Psoas muscle (tissue), 8 donors: Measurements from ENCODE around the gene CDK14. TPM values are rescaled to one million over a fixed set of nuclear protein-coding genes. Genes with fewer than 3 reads are reported as not detected.

Experiments
- ATAC-seq, 4 donors: fragments of 200-7000 bp; cut with Tn5 transposase; one replicate each; pipeline ENCODE4 v1.9.1; 2020; ENCODE audit warnings: moderate library complexity in 3 of 4, mild to moderate bottlenecking in 2 of 4
- DNase-seq, 2 donors: peaks; one replicate each; pipeline ENCODE4 v3.0.0-alpha.2; 2020
- H3K27ac ChIP-seq: fragments of 200-600 bp; one replicate; pipeline ENCODE4 v1.8.0; 2022
- H3K27me3 ChIP-seq, 3 donors: fragments of 200-600 bp in 1 of 3; one replicate each; pipeline versions ENCODE4 v1.6.1 to v1.8.0; 2013 to 2022; ENCODE audit warnings: low read length in 2 of 3, mild to moderate bottlenecking in 2 of 3, moderate library complexity in 1 of 3; ENCODE audit not compliant: insufficient read depth in 3 of 3
- H3K36me3 ChIP-seq, 2 donors: fragments of 200-600 bp in 1 of 2; one replicate each; pipeline versions ENCODE4 v1.6.1 to v1.8.0; 2013 to 2022; ENCODE audit warnings: low read depth in 1 of 2, mild to moderate bottlenecking in 1 of 2, moderate library complexity in 1 of 2; ENCODE audit not compliant: insufficient read depth in 1 of 2
- H3K4me1 ChIP-seq: fragments of 200-600 bp; one replicate; pipeline ENCODE4 v1.8.0; 2022
- H3K4me3 ChIP-seq: fragments of 200-600 bp; one replicate; pipeline ENCODE4 v1.8.0; 2022; ENCODE audit warnings: mild to moderate bottlenecking
- H3K9me3 ChIP-seq: fragments of 200-600 bp; one replicate; pipeline ENCODE4 v1.8.0; 2022
- WGBS, 3 donors: extraction: QIAGEN DNeasy Blood & Tissue Kit; methylation state at CpG; one replicate each; pipeline versions ENCODE4 v1.1.6 to v1.1.7; 2013; 5-methylcytosine and 5-hydroxymethylcytosine counted together
- intact Hi-C, 2 donors: fragments of 100-400 bp; cut with DNase I; formaldehyde crosslinking; loops; one replicate each; pipeline versions ENCODE4 v1.11.0 to v1.14.2; 2022
- polyA plus RNA-seq, 3 donors: library from polyadenylated mRNA; stranded (reverse); fragments of 200-250 nt; gene quantifications; one replicate each; pipeline ENCODE4 v1.2.3, GENCODE V29; 2013
- total RNA-seq, 4 donors: library from RNA; stranded (reverse); fragmentation: NEBNext Ultra II Directional in 2 of 4; extraction: Animal tissue kit (Norgen Biotek cat#: 25700) in 2 of 4; gene quantifications; one replicate each; pipeline versions ENCODE4 v1.2.1 to v1.2.4, GENCODE V29; 2021 to 2023
- TF ChIP-seq, protein P1 (sequence below): fragments of 200-600 bp; IDR thresholded peaks from one replicate; pipeline ENCODE4 v1.8.0; 2022; ENCODE audit warnings: antibody characterized with exemption
- donor health status: healthy with polysubstance abuse.
- donor health status: DM: no; HTN: no; CAD: no; lungs with moderate emphysema.
- donor health status: Bipolar disorder and iron deficiency.
- donor health status: healthy.
- donor health status: DM: yes; HTN: yes; CAD: no.
- donor health status: DM: no; HTN: no; CAD: no.
- donor health status: DM: no; HTN: no; CAD: no.
- donor health status: DM: yes; HTN: yes; CAD: no.

Gene CDK14
- total and polyA plus RNA-seq, 7 donors: 1.7 to 16.6 (median 10.6) TPM

DNA sequence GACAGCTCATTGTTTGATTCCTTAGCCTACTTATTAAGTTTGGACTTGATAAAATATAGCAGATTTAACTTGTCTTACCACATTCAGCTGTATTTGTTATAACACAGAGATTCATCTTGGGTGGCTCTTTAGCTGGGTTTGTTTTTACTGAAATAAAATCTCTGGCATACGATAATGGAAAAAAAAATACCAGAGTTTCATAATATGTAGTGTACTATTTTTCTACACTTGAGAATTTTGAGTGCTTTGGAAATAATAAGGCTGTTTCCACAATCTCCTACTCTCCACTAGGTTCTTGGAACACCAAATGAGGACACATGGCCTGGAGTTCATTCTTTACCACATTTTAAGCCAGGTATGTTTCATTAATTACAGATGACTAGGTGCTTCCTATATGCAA is 449.5 kb downstream of the CDK14 start:
- Histone ChIP-seq H3K36me3 (no peaks in the 10 kb centered on the region), H3K4me3 (no peak overlapping the region), H3K9me3 (no peaks in the 10 kb centered on the region), H3K4me1 (no peaks in the 10 kb centered on the region), H3K27ac (no peak overlapping the region), H3K27me3 (no peaks in the 10 kb centered on the region)
- WGBS, 3 donors: 75 to 85% (median 79%) methylated on average over 1 of the region's 1 CpG
- no peak for DNase-seq
- intact Hi-C loops: no loop called here
- ATAC-seq: no peak
- TF ChIP-seq, protein P1, sequence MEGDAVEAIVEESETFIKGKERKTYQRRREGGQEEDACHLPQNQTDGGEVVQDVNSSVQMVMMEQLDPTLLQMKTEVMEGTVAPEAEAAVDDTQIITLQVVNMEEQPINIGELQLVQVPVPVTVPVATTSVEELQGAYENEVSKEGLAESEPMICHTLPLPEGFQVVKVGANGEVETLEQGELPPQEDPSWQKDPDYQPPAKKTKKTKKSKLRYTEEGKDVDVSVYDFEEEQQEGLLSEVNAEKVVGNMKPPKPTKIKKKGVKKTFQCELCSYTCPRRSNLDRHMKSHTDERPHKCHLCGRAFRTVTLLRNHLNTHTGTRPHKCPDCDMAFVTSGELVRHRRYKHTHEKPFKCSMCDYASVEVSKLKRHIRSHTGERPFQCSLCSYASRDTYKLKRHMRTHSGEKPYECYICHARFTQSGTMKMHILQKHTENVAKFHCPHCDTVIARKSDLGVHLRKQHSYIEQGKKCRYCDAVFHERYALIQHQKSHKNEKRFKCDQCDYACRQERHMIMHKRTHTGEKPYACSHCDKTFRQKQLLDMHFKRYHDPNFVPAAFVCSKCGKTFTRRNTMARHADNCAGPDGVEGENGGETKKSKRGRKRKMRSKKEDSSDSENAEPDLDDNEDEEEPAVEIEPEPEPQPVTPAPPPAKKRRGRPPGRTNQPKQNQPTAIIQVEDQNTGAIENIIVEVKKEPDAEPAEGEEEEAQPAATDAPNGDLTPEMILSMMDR: no peak

DNA sequence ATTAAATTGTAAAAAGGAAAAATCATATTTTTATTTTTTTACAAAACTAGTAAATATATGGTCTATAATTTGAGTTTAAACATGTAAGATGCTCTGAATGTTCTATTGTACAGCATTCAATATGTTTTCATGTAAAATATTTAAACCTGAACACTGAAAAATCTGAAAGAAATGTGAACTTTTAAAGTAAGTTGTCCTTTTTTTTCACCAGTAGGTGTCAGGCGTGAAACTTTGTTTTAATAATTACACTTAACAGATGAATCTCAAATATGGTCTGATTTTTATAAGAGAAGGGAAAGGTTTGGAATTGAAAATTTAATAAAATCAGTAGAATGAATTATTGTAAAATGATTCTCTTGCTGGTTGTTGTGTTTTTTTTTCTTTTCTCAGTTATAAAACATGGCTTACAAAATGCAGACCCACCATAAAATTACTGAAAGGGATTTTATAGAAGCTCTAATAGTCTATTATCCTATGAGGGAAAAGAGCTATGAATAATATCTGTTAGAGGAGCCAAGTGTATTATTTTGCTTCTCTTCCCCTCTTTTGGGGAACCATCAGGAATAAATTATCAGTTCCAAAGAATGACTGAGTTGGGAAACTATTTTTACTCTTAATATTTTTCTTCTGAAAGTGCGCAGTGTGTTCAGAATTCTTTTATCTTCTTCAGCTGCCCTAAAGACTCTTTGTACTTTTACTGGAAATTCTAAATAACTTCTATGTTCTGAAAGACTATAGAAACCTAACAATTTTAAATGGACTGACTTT is 450.4 kb downstream of the CDK14 start:
- TF ChIP-seq, protein P1: peak; percentile 15
- intact Hi-C loops: no loop called here
- Histone ChIP-seq H3K4me3 (no peak overlapping the region), H3K9me3 (no peaks in the 10 kb centered on the region), H3K27ac (no peak overlapping the region), H3K27me3 (no peaks in the 10 kb centered on the region), H3K36me3 (no peaks in the 10 kb centered on the region), H3K4me1 (no peaks in the 10 kb centered on the region)
- DNase-seq: no peak
- no peak for ATAC-seq
- 88 to 91% (median 90%) methylated on average over 2 of the region's 2 CpGs for WGBS, 3 donors

DNA sequence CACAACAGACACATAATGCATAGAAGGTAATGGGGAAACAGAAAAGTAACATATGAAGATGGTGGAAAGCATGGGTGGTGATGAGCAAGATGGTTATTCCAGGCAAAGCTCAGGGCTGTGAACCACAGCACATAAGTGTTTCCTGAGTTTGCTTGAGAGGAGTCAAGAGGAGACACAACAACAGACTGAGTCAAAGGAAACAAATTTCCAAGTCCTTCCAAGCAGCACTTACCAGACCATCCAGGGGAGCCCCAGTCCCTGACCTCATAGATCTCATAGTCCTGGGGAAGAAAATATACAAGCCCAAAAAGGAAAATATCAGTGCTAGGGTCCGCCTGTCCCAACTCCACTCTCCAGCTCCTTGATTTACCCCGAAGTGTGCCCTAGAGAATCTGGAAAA is 451.5 kb downstream of the CDK14 start:
- H3K9me3 ChIP-seq: no peaks in the 10 kb centered on the region
- no peaks in the 10 kb centered on the region for H3K4me1 ChIP-seq
- intact Hi-C loops: no loop called here
- no peaks in the 10 kb centered on the region for H3K27me3 ChIP-seq
- H3K36me3 ChIP-seq: no peaks in the 10 kb centered on the region
- DNase-seq: no peak
- ATAC-seq: no peak
- H3K4me3 ChIP-seq: no peak overlapping the region
- 93 to 97% (median 95%) methylated on average over 2 of the region's 2 CpGs for WGBS, 3 donors
- H3K27ac ChIP-seq: no peak overlapping the region
- TF ChIP-seq, protein P1: no peak

DNA sequence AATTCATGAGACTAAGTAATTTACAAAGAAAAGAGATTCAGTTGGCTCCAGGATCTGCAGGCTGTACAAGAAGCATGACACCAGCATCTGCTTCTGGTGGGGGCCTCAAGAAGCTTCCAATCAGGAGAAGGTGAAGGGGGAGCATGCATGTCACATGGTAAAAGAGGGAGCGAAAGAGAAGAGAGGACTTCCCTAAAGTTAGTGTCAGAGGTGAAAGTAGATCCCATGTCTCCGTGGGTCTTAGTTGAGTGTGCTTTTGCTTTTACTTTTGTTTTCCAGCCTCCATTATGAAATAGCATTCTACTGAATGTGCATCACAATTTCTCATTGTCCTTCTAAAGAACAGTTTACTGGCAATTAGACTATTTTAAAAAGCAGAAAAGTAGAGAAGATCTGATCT is 454.6 kb downstream of the CDK14 start:
- intact Hi-C loops: no loop called here
- DNase-seq (no peak), ATAC-seq (no peak)
- Histone ChIP-seq H3K27ac (no peak overlapping the region), H3K36me3 (no peaks in the 10 kb centered on the region), H3K4me3 (no peak overlapping the region), H3K9me3 (peaks cover 1% of the 10 kb centered on the region), H3K27me3 (no peaks in the 10 kb centered on the region), H3K4me1 (no peaks in the 10 kb centered on the region)
- WGBS, 3 donors: 70 to 83% (median 75%) methylated on average over 2 of the region's 2 CpGs
- TF ChIP-seq, protein P1: no peak

DNA sequence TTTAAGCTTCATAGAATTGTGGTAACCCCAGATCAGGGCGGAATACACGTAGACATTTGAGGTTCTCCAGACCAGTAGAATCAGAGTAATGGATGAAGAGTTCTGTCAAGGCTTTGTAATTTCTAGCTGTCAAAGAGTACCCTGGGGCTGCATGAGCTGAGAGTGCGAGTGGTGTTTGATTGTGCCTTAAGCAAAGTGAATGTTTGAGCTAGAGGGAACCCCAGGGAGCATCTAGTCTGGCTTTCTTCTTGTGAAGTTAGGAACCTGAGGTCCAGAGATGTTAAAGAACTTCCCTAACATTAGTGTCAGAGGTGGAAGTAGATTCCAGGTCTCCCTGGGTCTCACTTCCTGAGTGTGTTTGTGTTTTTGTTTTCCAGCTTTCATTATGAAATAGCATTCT is 455.8 kb downstream of the CDK14 start:
- ATAC-seq (no peak), DNase-seq (no peak)
- TF ChIP-seq, protein P1: no peak
- 95 to 99% (median 96%) methylated on average over 3 of the region's 3 CpGs for WGBS, 3 donors
- no peaks in the 10 kb centered on the region for H3K36me3 ChIP-seq
- H3K9me3 ChIP-seq: peaks cover 7% of the 10 kb centered on the region
- H3K27me3 ChIP-seq: no peaks in the 10 kb centered on the region
- H3K4me1 ChIP-seq: no peaks in the 10 kb centered on the region
- H3K27ac ChIP-seq: no peak overlapping the region
- intact Hi-C loops: no loop called here
- H3K4me3 ChIP-seq: no peak overlapping the region
